ENCODE data around the gene SPEG.

DNA sequence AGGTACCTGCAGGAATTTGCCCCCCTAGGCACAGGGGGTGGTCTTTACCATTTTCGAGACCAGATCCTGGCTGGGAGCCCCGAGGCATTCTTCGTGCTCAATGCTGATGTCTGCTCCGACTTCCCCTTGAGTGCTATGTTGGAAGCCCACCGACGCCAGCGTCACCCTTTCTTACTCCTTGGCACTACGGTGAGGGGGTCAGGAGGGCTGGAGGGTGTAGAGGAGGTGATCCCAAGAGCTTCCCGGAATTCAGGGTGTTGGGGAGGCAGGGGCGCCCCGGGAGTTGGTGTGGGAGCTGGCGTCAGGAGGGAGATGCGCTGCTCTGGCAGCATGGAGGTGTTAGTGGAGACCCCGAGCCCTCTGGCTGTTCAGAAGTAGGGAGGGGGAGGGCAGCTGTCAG lies 67.2 kb downstream of the SPEG start:
- TF ChIP-seq SIN3A (conservative IDR thresholded peaks at IDR 0.05 in 1 of 2, IDR thresholded peaks at IDR 0.05 in 1 of 2; ENCODE audit: low read depth in 1 of 2, low read length in 2 of 2) (no peak), TEAD4 (IDR thresholded peaks at IDR 0.05; ENCODE audit: low read depth, low read length) (no peak), MAX (IDR thresholded peaks at IDR 0.05) (no peak), ASH2L (IDR thresholded peaks at IDR 0.05; ENCODE audit: low read length) (no peak), POLR2A (IDR thresholded peaks at IDR 0.05; ENCODE audit: control extremely low read depth in 1 of 2, low read depth in 2 of 2, low read length in 2 of 2) (no peak), RXRA (IDR thresholded peaks at IDR 0.05; ENCODE audit: insufficient read depth, low read depth, low read length) (no peak), POLR2AphosphoS5 (IDR thresholded peaks at IDR 0.05; ENCODE audit: low read depth, low read length) (no peak), TAF1 (IDR thresholded peaks at IDR 0.05; ENCODE audit: low read depth, low read length) (no peak), ZNF274 (IDR thresholded peaks at IDR 0.05; ENCODE audit: borderline replicate concordance, extremely low read depth, low read length) (no peak), ATF2 (IDR thresholded peaks at IDR 0.05; ENCODE audit: low read length) (no peak), CHD2 (IDR thresholded peaks at IDR 0.05; ENCODE audit: low read length) (no peak), TCF12 (IDR thresholded peaks at IDR 0.05; ENCODE audit: low read depth, low read length) (no peak), GABPA (IDR thresholded peaks at IDR 0.05; ENCODE audit: borderline replicate concordance, insufficient read depth, low read length) (no peak)
- TF ChIP-seq, protein P1, sequence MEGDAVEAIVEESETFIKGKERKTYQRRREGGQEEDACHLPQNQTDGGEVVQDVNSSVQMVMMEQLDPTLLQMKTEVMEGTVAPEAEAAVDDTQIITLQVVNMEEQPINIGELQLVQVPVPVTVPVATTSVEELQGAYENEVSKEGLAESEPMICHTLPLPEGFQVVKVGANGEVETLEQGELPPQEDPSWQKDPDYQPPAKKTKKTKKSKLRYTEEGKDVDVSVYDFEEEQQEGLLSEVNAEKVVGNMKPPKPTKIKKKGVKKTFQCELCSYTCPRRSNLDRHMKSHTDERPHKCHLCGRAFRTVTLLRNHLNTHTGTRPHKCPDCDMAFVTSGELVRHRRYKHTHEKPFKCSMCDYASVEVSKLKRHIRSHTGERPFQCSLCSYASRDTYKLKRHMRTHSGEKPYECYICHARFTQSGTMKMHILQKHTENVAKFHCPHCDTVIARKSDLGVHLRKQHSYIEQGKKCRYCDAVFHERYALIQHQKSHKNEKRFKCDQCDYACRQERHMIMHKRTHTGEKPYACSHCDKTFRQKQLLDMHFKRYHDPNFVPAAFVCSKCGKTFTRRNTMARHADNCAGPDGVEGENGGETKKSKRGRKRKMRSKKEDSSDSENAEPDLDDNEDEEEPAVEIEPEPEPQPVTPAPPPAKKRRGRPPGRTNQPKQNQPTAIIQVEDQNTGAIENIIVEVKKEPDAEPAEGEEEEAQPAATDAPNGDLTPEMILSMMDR (IDR thresholded peaks at IDR 0.05; ENCODE audit: control extremely low read depth in 1 of 3, insufficient read depth in 1 of 3, low read depth in 1 of 3, low read length in 3 of 3): no peak
